ENCODE data around the gene CCK. TPM values are rescaled to one million over a fixed set of nuclear protein-coding genes. Genes with fewer than 3 reads are reported as not detected.

The CCK gene
- total RNA-seq, 4 donors from 2014 or later = 0.93 to 13.6 (median 4.5) TPM

- Histone ChIP-seq H3K27me3 (no peaks in the 10 kb centered on the region), H3K9me3 (no peaks in the 10 kb centered on the region), H3K27ac (no peak overlapping the region), H3K36me3 (peaks cover 7 to 93% of the 10 kb centered on the region in 2 donors), H3K4me1 (peaks cover 0 to 10% (median 0%) of the 10 kb centered on the region in 3 donors), H3K4me3 (no peak overlapping the region)
- 29 to 63% methylated on average over 4 of the region's 12 CpGs for WGBS, 2 donors (ENCODE audit: low coverage in 1 of 2)
- no peak for ATAC-seq
- no peak for TF ChIP-seq EP300 (IDR thresholded peaks at IDR 0.05)
- no peak for TF ChIP-seq CTCF (IDR thresholded peaks at IDR 0.05)
- TF ChIP-seq POLR2AphosphoS5 (IDR thresholded peaks at IDR 0.05) = no peak
- TF ChIP-seq POLR2A (IDR thresholded peaks at IDR 0.05) = no peak
Observed at GRCh38 chr3:42209917-42210316, 56.1 kb downstream of the CCK start.

Small RNA genes within 50 kb of the gene (small RNA-seq; reads per million reads assigned to genes)
- gene RNU4-78P = 0 reads per million in 4 donors

Other genes starting within 250 kb of the CCK start
- 10 to 100 TPM; 37.4 to 89.5 (median 53.0) TPM for gene TRAK1, start 174.8 kb downstream of the CCK start, total RNA-seq
- gene LYZL4, start 144.4 kb upstream of the CCK start, total RNA-seq = not detected
- gene VIPR1, start 236.5 kb upstream of the CCK start, total RNA-seq = 1 to 10 TPM; 3.8 to 9.5 (median 5.9) TPM

Measured in gastroesophageal sphincter (tissue), 4 donors.